Measurements from ENCODE around the gene SLC35G4. TPM values are rescaled to one million over a fixed set of nuclear protein-coding genes. Genes with fewer than 3 reads are reported as not detected.

The SLC35G4 gene
- total and polyA plus RNA-seq, 2 of the 4 experiments (the other 2 are of a cell fraction), result not detected

GRCh38 chr18:11567396-11567795 lies 42.0 kb upstream of the SLC35G4 start:
- H2BK120ac ChIP-seq (ENCODE audit: low read depth, low read length), result no peak overlapping the region
- POLR2A ChIA-PET (ENCODE audit: unreplicated experiment), result no interaction called here
- intact Hi-C loops (cut with micrococcal nuclease), result no loop called here

More at GRCh38 chr18:11567396-11567795, 42.0 kb upstream of the SLC35G4 start:
- TF ChIP-seq RAD21 (IDR thresholded peaks at IDR 0.05; ENCODE audit: low read length), result no peak
- TF ChIP-seq USF2 (IDR thresholded peaks at IDR 0.05; ENCODE audit: low read depth, low read length), result no peak
- TF ChIP-seq NFE2L2 (IDR thresholded peaks at IDR 0.05; ENCODE audit: low read depth, low read length), result no peak
- TF ChIP-seq POLR2A (IDR thresholded peaks at IDR 0.05; ENCODE audit: low read depth, low read length), result no peak
- TF ChIP-seq SMC3 (IDR thresholded peaks at IDR 0.05; ENCODE audit: low read depth, low read length), result no peak
- TF ChIP-seq MAZ (IDR thresholded peaks at IDR 0.05; ENCODE audit: borderline replicate concordance, low read depth, low read length), result no peak
- WGBS, 2 experiments (ENCODE audit: extremely low coverage in 2 of 2, insufficient read length in 1 of 2), result no CpG with 5 or more reads among the region's 7 CpGs
- peak overlapping the region; percentile 13 for H2AK9ac ChIP-seq (replicated peaks; ENCODE audit: low read depth, low read length, poor library complexity)
- H3K18ac ChIP-seq (ENCODE audit: low read depth, low read length), result no peak overlapping the region
- no peak overlapping the region for H4K5ac ChIP-seq (ENCODE audit: low read depth, low read length)
- H3K9me1 ChIP-seq (ENCODE audit: insufficient read depth, low read length), result no peaks in the 10 kb centered on the region
- H2AFZ ChIP-seq (replicated peaks; ENCODE audit: low read length, poor library complexity), result peak overlapping the region; percentile 33
- no peak overlapping the region for H3K4ac ChIP-seq (ENCODE audit: low read depth, low read length)
- DNase-seq (no peak), ATAC-seq (ENCODE audit: low read depth) (no peak)
- BruUV-seq (replicated peaks), result no TSS peak
- H2BK20ac ChIP-seq (ENCODE audit: low read depth, low read length), result no peak overlapping the region
- in situ Hi-C loops (cut with MboI; ENCODE audit: low sequenced_read_pairs), result no loop called here
- CTCF ChIA-PET, result no interaction called here
- no peak overlapping the region for H3K23ac ChIP-seq (ENCODE audit: low read depth, low read length)
- no peak overlapping the region for H4K8ac ChIP-seq (ENCODE audit: low read depth in 2 of 2, low read length in 2 of 2)
- no peaks in the 10 kb centered on the region for H3K9me3 ChIP-seq (ENCODE audit: control insufficient read depth, insufficient read depth, low read length)
- H3K4me1 ChIP-seq (ENCODE audit: control insufficient read depth, insufficient read depth, low read length), result no peaks in the 10 kb centered on the region
- no peaks in the 10 kb centered on the region for H3K79me1 ChIP-seq (ENCODE audit: low read depth in 1 of 2, low read length in 2 of 2)
- no peak overlapping the region for H3K56ac ChIP-seq (ENCODE audit: extremely low read depth, insufficient read depth, low read length)
- H3K14ac ChIP-seq (replicated peaks; ENCODE audit: low read depth, low read length), result no peak overlapping the region
- peaks cover 31% of the 10 kb centered on the region for H3K27me3 ChIP-seq (ENCODE audit: control insufficient read depth, insufficient read depth, low read length)
- H3K36me3 ChIP-seq (ENCODE audit: control insufficient read depth, insufficient read depth, low read length), result no peaks in the 10 kb centered on the region
- no peak overlapping the region for H2BK15ac ChIP-seq (ENCODE audit: low read depth, low read length)
- no peak overlapping the region for H3K4me3 ChIP-seq (ENCODE audit: insufficient read depth, low read depth, low read length)
- H4K91ac ChIP-seq (ENCODE audit: insufficient read depth, low read depth, low read length), result no peak overlapping the region
- H2AK5ac ChIP-seq (ENCODE audit: low read depth, low read length), result no peak overlapping the region
- H3K9ac ChIP-seq (ENCODE audit: low read depth, low read length), result no peak overlapping the region
- no peak overlapping the region for H3K4me2 ChIP-seq (ENCODE audit: low read depth, low read length)
- H2BK5ac ChIP-seq (ENCODE audit: low read depth, low read length, poor library complexity, severe bottlenecking), result no peak overlapping the region
- dilution Hi-C loops (cut with HindIII; ENCODE audit: low sequenced_read_pairs, unreplicated experiment), result no loop called here
- H3K27ac ChIP-seq (ENCODE audit: insufficient read depth, low read length), result no peak overlapping the region
- H4K20me1 ChIP-seq (ENCODE audit: insufficient read depth, low read length), result no peaks in the 10 kb centered on the region
